ENCODE data around the gene ELOVL7. TPM values are rescaled to one million over a fixed set of nuclear protein-coding genes. Genes with fewer than 3 reads are reported as not detected.

Gene ELOVL7
- total and polyA plus RNA-seq, 4 donors, result 0.21 to 2.3 (median 0.76) TPM

DNA sequence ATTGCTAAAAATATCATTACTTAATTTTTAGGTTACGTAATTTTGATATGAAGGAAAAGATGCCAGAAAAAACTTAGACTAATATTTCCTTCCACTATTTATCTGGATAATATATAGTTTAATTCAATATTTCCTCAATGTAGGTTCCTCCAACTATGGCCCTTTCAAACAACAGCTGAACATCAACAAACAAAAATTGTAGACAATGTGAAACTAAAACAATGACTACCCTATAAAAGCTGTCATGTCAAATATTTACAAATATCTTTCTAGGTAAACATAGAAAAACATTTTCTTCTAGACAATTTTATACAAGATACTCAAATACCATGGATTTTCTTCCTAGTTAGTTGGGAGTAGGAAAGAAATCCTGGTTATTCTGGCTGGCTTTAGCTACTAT, 16.9 kb downstream of the ELOVL7 start:
- Histone ChIP-seq H3K9ac (ENCODE audit: low read depth in 1 of 2, low read length in 2 of 2) (no peak overlapping the region), H3K4me1 (ENCODE audit: control insufficient read depth in 4 of 4, insufficient read depth in 4 of 4, low read length in 3 of 4) (no peaks in the 10 kb centered on the region), H3K36me3 (ENCODE audit: control insufficient read depth in 4 of 4, insufficient read depth in 3 of 4, low read depth in 1 of 4, low read length in 3 of 4) (no peaks in the 10 kb centered on the region), H3K27ac (ENCODE audit: low read depth in 1 of 2, low read length in 2 of 2) (no peak overlapping the region), H3K27me3 (ENCODE audit: control insufficient read depth in 4 of 4, insufficient read depth in 4 of 4, low read length in 3 of 4) (peaks cover 0 to 5% (median 0%) of the 10 kb centered on the region in 4 donors), H3K4me3 (ENCODE audit: low read depth in 1 of 3, low read length in 3 of 3) (no peak overlapping the region), H3K9me3 (ENCODE audit: control insufficient read depth in 4 of 4, low read length in 3 of 4) (no peaks in the 10 kb centered on the region)
- TF ChIP-seq RXRA (IDR thresholded peaks at IDR 0.05), result no peak
- TF ChIP-seq, protein P1, sequence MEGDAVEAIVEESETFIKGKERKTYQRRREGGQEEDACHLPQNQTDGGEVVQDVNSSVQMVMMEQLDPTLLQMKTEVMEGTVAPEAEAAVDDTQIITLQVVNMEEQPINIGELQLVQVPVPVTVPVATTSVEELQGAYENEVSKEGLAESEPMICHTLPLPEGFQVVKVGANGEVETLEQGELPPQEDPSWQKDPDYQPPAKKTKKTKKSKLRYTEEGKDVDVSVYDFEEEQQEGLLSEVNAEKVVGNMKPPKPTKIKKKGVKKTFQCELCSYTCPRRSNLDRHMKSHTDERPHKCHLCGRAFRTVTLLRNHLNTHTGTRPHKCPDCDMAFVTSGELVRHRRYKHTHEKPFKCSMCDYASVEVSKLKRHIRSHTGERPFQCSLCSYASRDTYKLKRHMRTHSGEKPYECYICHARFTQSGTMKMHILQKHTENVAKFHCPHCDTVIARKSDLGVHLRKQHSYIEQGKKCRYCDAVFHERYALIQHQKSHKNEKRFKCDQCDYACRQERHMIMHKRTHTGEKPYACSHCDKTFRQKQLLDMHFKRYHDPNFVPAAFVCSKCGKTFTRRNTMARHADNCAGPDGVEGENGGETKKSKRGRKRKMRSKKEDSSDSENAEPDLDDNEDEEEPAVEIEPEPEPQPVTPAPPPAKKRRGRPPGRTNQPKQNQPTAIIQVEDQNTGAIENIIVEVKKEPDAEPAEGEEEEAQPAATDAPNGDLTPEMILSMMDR (IDR thresholded peaks at IDR 0.05; ENCODE audit: low read depth, low read length, missing input control), result no peak
- no peak for TF ChIP-seq GABPA (IDR thresholded peaks at IDR 0.05 in 1 of 2, conservative IDR thresholded peaks at IDR 0.05 in 1 of 2)
- DNase-seq (ENCODE audit: low spot score), result no peak
- 95% methylated on average over 1 of the region's 1 CpG for WGBS

DNA sequence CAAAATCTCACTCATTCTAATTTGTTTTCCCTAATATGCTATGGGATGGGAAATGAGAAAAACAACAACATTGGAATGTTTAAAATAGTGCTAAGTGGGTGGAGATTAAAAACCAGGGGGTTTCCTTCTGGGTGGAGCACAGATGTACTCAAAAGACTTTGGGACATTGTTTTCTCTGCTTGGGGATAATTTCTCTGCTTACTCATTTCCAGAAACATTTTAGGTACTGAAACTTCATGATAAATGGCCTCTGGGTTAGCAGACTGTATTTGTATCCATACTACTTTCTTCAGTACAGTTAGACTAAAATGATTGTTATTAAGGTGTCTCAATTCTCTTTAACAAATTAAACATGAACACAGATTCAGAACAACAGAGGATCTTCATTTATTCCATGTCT, 17.4 kb downstream of the ELOVL7 start:
- DNase-seq (ENCODE audit: low spot score), result no peak
- Histone ChIP-seq H3K36me3 (ENCODE audit: control insufficient read depth in 4 of 4, insufficient read depth in 3 of 4, low read depth in 1 of 4, low read length in 3 of 4) (no peaks in the 10 kb centered on the region), H3K4me1 (ENCODE audit: control insufficient read depth in 4 of 4, insufficient read depth in 4 of 4, low read length in 3 of 4) (no peaks in the 10 kb centered on the region), H3K9me3 (ENCODE audit: control insufficient read depth in 4 of 4, low read length in 3 of 4) (no peaks in the 10 kb centered on the region), H3K4me3 (ENCODE audit: low read depth in 1 of 3, low read length in 3 of 3) (no peak overlapping the region), H3K27ac (ENCODE audit: low read depth in 1 of 2, low read length in 2 of 2) (no peak overlapping the region), H3K27me3 (ENCODE audit: control insufficient read depth in 4 of 4, insufficient read depth in 4 of 4, low read length in 3 of 4) (peaks cover 0 to 5% (median 0%) of the 10 kb centered on the region in 4 donors), H3K9ac (ENCODE audit: low read depth in 1 of 2, low read length in 2 of 2) (no peak overlapping the region)
- TF ChIP-seq RAD21 (IDR thresholded peaks at IDR 0.05), result no peak

DNA sequence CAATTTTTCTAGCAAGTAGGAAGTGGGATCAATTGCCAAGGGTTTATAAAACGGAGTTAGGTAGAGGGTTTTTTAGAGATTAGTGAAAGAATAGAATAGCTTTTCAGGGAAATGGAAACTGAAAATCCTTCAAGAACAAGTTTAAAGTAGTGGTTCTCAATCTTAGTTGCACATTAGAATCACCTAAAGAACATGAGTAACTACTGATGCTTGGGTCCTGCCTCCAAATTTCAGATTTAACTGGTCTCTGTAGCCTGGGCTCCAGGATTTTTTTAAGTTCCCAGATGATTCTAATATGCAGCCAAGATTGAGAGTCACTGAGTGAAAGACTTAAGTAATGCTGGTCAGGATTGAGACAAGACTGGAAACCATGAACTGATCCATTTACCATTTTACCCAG, 20.5 kb downstream of the ELOVL7 start:
- no peak overlapping the region for H3K27ac ChIP-seq (ENCODE audit: low read depth in 1 of 2, low read length in 2 of 2)
- H3K4me1 ChIP-seq (ENCODE audit: control insufficient read depth in 4 of 4, insufficient read depth in 4 of 4, low read length in 3 of 4), result no peaks in the 10 kb centered on the region
- H3K4me3 ChIP-seq (ENCODE audit: low read depth in 1 of 3, low read length in 3 of 3), result no peak overlapping the region
- no peak overlapping the region for H3K9ac ChIP-seq (ENCODE audit: low read depth in 1 of 2, low read length in 2 of 2)
- H3K36me3 ChIP-seq (ENCODE audit: control insufficient read depth in 4 of 4, insufficient read depth in 3 of 4, low read depth in 1 of 4, low read length in 3 of 4), result no peaks in the 10 kb centered on the region
- peaks cover 0 to 5% (median 0%) of the 10 kb centered on the region in 4 donors for H3K27me3 ChIP-seq (ENCODE audit: control insufficient read depth in 4 of 4, insufficient read depth in 4 of 4, low read length in 3 of 4)
- no peak for DNase-seq (ENCODE audit: low spot score)
- TF ChIP-seq HNF4G (IDR thresholded peaks at IDR 0.05) (no peak), YY1 (IDR thresholded peaks at IDR 0.05) (no peak), SP1 (IDR thresholded peaks at IDR 0.05) (no peak), TAF1 (conservative IDR thresholded peaks at IDR 0.05) (no peak), HNF4A (conservative IDR thresholded peaks at IDR 0.05) (no peak), EGR1 (IDR thresholded peaks at IDR 0.05; ENCODE audit: low read depth in 2 of 2) (no peak), NR2F2 (IDR thresholded peaks at IDR 0.05) (no peak), GABPA (IDR thresholded peaks at IDR 0.05 in 1 of 2, conservative IDR thresholded peaks at IDR 0.05 in 1 of 2) (no peak), FOXA1 (IDR thresholded peaks at IDR 0.05) (no peak), RXRA (IDR thresholded peaks at IDR 0.05) (no peak), FOXA2 (IDR thresholded peaks at IDR 0.05) (no peak), RAD21 (IDR thresholded peaks at IDR 0.05) (no peak), JUND (IDR thresholded peaks at IDR 0.05) (no peak)
- TF ChIP-seq, protein P2, sequence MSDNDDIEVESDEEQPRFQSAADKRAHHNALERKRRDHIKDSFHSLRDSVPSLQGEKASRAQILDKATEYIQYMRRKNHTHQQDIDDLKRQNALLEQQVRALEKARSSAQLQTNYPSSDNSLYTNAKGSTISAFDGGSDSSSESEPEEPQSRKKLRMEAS (IDR thresholded peaks at IDR 0.05), result no peak
- TF ChIP-seq, protein P1 (IDR thresholded peaks at IDR 0.05; ENCODE audit: low read depth, low read length, missing input control), result no peak
- TF ChIP-seq, protein P3, sequence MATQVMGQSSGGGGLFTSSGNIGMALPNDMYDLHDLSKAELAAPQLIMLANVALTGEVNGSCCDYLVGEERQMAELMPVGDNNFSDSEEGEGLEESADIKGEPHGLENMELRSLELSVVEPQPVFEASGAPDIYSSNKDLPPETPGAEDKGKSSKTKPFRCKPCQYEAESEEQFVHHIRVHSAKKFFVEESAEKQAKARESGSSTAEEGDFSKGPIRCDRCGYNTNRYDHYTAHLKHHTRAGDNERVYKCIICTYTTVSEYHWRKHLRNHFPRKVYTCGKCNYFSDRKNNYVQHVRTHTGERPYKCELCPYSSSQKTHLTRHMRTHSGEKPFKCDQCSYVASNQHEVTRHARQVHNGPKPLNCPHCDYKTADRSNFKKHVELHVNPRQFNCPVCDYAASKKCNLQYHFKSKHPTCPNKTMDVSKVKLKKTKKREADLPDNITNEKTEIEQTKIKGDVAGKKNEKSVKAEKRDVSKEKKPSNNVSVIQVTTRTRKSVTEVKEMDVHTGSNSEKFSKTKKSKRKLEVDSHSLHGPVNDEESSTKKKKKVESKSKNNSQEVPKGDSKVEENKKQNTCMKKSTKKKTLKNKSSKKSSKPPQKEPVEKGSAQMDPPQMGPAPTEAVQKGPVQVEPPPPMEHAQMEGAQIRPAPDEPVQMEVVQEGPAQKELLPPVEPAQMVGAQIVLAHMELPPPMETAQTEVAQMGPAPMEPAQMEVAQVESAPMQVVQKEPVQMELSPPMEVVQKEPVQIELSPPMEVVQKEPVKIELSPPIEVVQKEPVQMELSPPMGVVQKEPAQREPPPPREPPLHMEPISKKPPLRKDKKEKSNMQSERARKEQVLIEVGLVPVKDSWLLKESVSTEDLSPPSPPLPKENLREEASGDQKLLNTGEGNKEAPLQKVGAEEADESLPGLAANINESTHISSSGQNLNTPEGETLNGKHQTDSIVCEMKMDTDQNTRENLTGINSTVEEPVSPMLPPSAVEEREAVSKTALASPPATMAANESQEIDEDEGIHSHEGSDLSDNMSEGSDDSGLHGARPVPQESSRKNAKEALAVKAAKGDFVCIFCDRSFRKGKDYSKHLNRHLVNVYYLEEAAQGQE (IDR thresholded peaks at IDR 0.05), result no peak
- TF ChIP-seq, protein P4, sequence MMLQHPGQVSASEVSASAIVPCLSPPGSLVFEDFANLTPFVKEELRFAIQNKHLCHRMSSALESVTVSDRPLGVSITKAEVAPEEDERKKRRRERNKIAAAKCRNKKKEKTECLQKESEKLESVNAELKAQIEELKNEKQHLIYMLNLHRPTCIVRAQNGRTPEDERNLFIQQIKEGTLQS (IDR thresholded peaks at IDR 0.05), result no peak
- TF ChIP-seq, protein P5, sequence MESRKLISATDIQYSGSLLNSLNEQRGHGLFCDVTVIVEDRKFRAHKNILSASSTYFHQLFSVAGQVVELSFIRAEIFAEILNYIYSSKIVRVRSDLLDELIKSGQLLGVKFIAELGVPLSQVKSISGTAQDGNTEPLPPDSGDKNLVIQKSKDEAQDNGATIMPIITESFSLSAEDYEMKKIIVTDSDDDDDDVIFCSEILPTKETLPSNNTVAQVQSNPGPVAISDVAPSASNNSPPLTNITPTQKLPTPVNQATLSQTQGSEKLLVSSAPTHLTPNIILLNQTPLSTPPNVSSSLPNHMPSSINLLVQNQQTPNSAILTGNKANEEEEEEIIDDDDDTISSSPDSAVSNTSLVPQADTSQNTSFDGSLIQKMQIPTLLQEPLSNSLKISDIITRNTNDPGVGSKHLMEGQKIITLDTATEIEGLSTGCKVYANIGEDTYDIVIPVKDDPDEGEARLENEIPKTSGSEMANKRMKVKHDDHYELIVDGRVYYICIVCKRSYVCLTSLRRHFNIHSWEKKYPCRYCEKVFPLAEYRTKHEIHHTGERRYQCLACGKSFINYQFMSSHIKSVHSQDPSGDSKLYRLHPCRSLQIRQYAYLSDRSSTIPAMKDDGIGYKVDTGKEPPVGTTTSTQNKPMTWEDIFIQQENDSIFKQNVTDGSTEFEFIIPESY (IDR thresholded peaks at IDR 0.05), result no peak
- no peaks in the 10 kb centered on the region for H3K9me3 ChIP-seq (ENCODE audit: control insufficient read depth in 4 of 4, low read length in 3 of 4)
- 79% methylated on average over 1 of the region's 1 CpG for WGBS
